ENCODE data around the gene GCNT2. TPM values are rescaled to one million over a fixed set of nuclear protein-coding genes. Genes with fewer than 3 reads are reported as not detected.
A peak's percentile ranks its signal among the peaks of the same experiment; 100 is the strongest.
"Not testable (repeated sequence)": the region's sequence is repeated elsewhere in the genome, so short reads cannot be mapped to it uniquely, and the experiment has no call there.

The GCNT2 gene
- total RNA-seq, 1 experiment from 2014 or later = 6.2 TPM

- no peak for DNase-seq (ENCODE audit: low read depth)
These were observed 26.7 kb downstream of the GCNT2 start for GRCh38 chr6:10547809-10548208.

GRCh38 chr6:10550764-10551163 is 29.6 kb downstream of the GCNT2 start:
- DNase-seq (ENCODE audit: low read depth) = no peak

- no peak for DNase-seq (ENCODE audit: low read depth)
These were observed 31.2 kb downstream of the GCNT2 start for GRCh38 chr6:10552270-10552810.

GRCh38 chr6:10553871-10554270 is 32.7 kb downstream of the GCNT2 start:
- no peak for DNase-seq (ENCODE audit: low read depth)

GRCh38 chr6:10554826-10555225 is 33.7 kb downstream of the GCNT2 start:
- DNase-seq (ENCODE audit: low read depth) = no peak

GRCh38 chr6:10555625-10556309 is 34.6 kb downstream of the GCNT2 start:
- peak; percentile 68 for DNase-seq (ENCODE audit: low read depth)

DNA sequence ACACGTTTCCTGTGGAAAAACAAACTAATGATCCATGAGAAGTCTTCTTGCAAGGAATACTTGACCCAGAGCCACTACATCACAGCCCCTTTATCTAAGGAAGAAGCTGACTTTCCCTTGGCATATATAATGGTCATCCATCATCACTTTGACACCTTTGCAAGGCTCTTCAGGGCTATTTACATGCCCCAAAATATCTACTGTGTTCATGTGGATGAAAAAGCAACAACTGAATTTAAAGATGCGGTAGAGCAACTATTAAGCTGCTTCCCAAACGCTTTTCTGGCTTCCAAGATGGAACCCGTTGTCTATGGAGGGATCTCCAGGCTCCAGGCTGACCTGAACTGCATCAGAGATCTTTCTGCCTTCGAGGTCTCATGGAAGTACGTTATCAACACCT is 35.4 kb downstream of the GCNT2 start:
- DNase-seq (ENCODE audit: low read depth) = no peak

DNA sequence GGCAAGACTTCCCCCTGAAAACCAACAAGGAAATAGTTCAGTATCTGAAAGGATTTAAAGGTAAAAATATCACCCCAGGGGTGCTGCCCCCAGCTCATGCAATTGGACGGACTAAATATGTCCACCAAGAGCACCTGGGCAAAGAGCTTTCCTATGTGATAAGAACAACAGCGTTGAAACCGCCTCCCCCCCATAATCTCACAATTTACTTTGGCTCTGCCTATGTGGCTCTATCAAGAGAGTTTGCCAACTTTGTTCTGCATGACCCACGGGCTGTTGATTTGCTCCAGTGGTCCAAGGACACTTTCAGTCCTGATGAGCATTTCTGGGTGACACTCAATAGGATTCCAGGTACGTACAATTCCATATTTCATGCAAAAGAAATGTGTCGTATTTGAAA is 35.8 kb downstream of the GCNT2 start:
- no peak for DNase-seq (ENCODE audit: low read depth)

GRCh38 chr6:10557913-10558312 is 36.8 kb downstream of the GCNT2 start:
- no peak for DNase-seq (ENCODE audit: low read depth)

- DNase-seq (ENCODE audit: low read depth) = no peak
These were observed 37.4 kb downstream of the GCNT2 start for GRCh38 chr6:10558565-10558964.

DNA sequence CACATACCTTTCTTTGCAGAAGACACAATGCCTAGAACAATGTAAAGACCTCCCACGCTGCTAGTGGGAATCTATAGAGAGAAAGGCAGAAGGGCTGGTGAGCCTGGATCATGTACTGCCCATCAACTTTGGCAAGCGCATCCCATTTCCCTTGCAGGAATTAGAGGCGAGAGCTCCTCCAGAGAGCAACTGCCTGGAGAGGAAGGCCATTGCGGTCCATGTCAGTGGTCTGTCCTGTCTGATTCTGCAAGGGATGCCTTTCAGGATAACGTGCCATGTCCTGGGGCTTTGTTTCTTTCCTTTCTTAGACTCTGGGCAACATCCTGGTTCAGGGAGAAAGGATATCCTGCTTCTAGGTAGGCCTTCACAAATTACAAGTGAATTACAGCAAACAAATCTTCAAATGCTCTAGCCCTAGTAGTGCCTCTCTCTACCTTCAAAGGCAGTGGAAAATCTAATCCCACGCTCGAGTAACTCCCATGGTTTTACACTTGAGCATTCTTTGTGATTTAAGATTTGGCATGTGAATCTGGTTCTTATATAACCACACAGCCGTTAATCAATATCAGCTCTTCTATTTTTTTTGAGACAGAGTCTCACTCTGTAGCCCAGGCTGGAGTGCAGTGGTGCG is 38.5 kb downstream of the GCNT2 start:
- no peak for DNase-seq (ENCODE audit: low read depth)

DNA sequence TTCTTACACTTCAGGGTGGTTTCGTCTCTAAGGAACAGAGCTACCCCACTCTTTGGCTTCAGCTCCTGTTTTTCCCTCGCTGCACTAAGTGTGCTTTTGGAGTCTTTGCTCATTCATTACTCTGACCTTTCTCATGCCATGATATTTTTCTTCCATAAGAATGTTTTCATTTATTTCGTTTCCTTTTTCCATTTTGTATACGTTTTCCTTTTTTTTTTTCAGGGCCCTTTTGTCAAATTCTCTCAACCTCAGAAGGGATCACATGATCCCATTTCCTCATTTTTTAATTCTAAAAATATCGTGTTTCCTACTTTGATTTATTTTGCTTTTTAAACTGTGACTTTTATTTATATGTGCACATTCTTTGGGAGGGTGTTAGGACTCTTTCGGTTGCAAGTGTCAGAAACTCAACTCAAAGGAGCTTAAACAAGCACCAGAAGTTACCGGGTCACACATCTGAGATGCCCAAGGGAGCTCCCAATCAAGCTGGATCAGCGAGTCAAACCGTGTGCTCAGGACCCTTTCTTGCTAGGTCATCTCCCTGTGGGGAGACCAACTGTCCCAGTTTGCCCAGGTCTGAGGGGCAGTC is 40.6 kb downstream of the GCNT2 start:
- DNase-seq (ENCODE audit: low read depth) = no peak

GRCh38 chr6:10564975-10565673 is 44.0 kb downstream of the GCNT2 start:
- DNase-seq (ENCODE audit: low read depth) = no peak

DNA sequence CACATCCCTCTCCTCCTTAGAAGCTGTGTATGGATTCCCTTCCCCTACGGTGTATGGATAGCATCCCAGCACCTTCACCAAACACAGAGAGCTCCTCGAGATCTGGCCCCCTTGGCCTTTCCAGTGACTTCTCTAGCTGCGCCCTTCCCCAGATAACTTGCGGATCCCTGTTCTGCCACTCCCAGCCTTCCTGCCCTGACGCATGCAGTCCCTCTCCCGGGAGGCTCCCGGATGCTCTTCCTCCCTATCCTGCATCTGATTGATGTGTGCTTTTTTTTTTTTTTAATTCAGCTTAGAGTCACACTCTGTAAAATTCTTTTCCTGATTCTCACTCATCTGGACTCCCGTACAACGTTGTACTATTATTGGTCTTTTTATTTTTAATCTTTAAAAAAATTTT is 44.8 kb downstream of the GCNT2 start:
- no peak for DNase-seq (ENCODE audit: low read depth)

- DNase-seq (ENCODE audit: low read depth) = peak; percentile 34
These were observed 46.3 kb downstream of the GCNT2 start for GRCh38 chr6:10567256-10568026.

- peak; percentile 20 for DNase-seq (ENCODE audit: low read depth)
These were observed 48.4 kb downstream of the GCNT2 start for GRCh38 chr6:10569392-10570127.

DNA sequence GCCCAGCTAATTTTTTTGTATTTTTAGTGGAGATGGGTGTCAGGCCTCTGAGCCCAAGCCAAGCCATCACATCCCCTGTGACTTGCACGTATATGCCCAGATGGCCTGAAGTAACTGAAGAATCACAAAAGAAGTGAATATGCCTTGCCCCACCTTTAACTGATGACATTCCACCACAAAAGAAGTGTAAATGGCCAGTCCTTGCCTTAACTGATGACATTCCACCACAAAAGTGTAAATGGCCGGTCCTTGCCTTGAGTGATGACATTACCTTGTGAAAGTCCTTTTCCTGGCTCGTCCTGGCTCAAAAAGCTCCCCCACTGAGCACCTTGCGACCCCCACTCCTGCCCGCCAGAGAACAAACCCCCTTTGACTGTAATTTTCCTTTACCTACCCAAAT is 54.4 kb downstream of the GCNT2 start:
- not testable (repeated sequence) for DNase-seq (ENCODE audit: low read depth)

DNA sequence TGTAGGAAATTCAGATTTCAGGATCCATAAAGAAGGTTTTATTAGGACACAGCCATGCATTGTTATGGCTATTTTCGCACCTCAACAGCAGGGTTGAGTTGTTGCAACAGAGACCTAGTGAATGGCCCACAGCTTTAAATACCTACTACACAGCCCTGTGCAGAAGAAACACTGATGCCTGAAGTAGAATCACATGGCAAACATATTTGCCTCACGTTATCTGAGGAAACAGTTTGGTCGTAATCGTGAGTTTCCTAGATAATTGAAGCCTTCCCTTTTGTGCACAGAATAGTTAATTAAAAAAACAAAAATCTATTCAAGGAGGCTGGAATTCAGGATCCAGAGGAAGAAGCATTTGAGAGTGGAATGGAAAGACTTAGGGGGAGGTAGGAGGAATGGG is 55.1 kb downstream of the GCNT2 start:
- no peak for DNase-seq (ENCODE audit: low read depth)

DNA sequence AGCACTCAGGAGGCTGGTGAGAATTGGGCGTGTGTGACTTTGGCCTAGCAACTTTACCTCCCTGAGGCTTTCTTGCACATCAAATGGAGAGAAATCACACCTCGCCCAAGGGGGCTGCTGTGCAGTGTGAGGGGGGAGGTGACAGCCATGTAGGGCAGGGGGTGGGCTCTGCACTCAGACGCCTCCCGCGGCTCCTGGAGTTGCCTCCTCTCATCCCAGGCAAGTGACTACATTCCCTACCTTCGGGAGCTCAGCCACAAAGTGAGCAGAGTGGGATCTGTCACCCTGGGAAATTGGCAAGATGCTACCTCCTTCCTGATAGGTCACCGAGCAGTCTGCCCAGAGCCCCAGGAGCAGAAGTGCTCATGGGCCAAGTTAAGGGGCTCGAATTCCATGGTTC is 56.0 kb downstream of the GCNT2 start:
- DNase-seq (ENCODE audit: low read depth) = no peak

GRCh38 chr6:10578723-10579122 is 57.6 kb downstream of the GCNT2 start:
- no peak for DNase-seq (ENCODE audit: low read depth)

DNA sequence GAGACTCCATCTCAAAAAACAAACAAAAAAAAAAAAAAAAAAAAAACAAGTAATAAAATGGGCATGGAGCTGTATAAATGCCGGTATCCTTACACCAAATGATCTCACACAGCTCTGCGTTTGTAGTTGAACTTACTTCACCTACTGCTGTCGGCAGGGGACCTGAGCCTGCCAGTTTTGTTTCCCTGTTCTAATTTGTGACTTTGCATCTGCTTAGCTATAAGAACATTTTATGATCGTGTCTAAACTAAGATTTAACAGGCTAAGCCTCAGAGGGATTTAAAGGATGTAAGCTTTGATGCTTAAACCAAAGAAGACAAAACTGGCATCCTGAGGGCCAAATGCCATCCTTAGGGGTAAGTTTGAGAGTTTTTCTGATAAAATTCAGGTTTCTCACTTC is 58.7 kb downstream of the GCNT2 start:
- no peak for DNase-seq (ENCODE audit: low read depth)

Data from RPMI7951 (cell line).